Thymus (tissue), 11 donors: ENCODE results near the gene NXN. TPM values are rescaled to one million over a fixed set of nuclear protein-coding genes. Genes with fewer than 3 reads are reported as not detected.

Experiments used
- DNase-seq, 9 donors: peaks; one replicate each; pipeline ENCODE4 v3.0.0-alpha.2; 2013; ENCODE audit warnings: low spot score in 9 of 9, low read depth in 6 of 9, missing footprints in 1 of 9
- H3K27ac ChIP-seq, 2 donors: one replicate each; pipeline ENCODE4 v1.5.1; 2013; ENCODE audit warnings: control low read depth in 1 of 2, low read depth in 1 of 2, low read length in 1 of 2, mild to moderate bottlenecking in 1 of 2, moderate library complexity in 1 of 2
- H3K27me3 ChIP-seq, 2 donors: one replicate each; pipeline ENCODE4 v1.5.1; 2013; ENCODE audit warnings: low read length in 1 of 2; ENCODE audit not compliant: control insufficient read depth in 2 of 2, insufficient read depth in 1 of 2
- H3K36me3 ChIP-seq, 2 donors: one replicate each; pipeline ENCODE4 v1.5.1; 2013; ENCODE audit warnings: low read length in 1 of 2, mild to moderate bottlenecking in 1 of 2, moderate library complexity in 1 of 2; ENCODE audit not compliant: control insufficient read depth in 2 of 2, insufficient read depth in 2 of 2
- H3K4me1 ChIP-seq, 2 donors: one replicate each; pipeline ENCODE4 v1.5.1; 2013; ENCODE audit warnings: low read length in 2 of 2; ENCODE audit not compliant: control insufficient read depth in 2 of 2, insufficient read depth in 2 of 2
- H3K4me3 ChIP-seq, 2 donors: one replicate each; pipeline ENCODE4 v1.5.1; 2013; ENCODE audit warnings: low read length in 2 of 2, control low read depth in 1 of 2, mild to moderate bottlenecking in 1 of 2
- H3K9me3 ChIP-seq, 2 donors: one replicate each; pipeline ENCODE4 v1.5.1; 2013; ENCODE audit warnings: low read length in 1 of 2, mild to moderate bottlenecking in 1 of 2; ENCODE audit not compliant: control insufficient read depth in 2 of 2, insufficient read depth in 1 of 2
- WGBS: extraction: QIAGEN DNeasy Blood & Tissue Kit; methylation state at CpG from one replicate; pipeline ENCODE4 v1.1.7; 2013; 5-methylcytosine and 5-hydroxymethylcytosine counted together
- polyA plus RNA-seq: library from polyadenylated mRNA; stranded (reverse); fragments of 200-250 nt; gene quantifications from one replicate; pipeline ENCODE4 v1.2.3, GENCODE V29; 2013
- total RNA-seq: library from RNA; stranded (reverse); fragments of 120-200 nt; gene quantifications from one replicate; pipeline ENCODE4 v1.2.4, GENCODE V29; 2013
- donor health status: healthy.

The NXN gene
- total and polyA plus RNA-seq, 2 donors = 16.8 to 25.7 TPM

- H3K4me3 ChIP-seq = no peak overlapping the region
- H3K4me1 ChIP-seq = no peaks in the 10 kb centered on the region
- H3K27me3 ChIP-seq = no peaks in the 10 kb centered on the region
- 89% methylated on average over 10 of the region's 10 CpGs for WGBS
- no peak for DNase-seq
- H3K36me3 ChIP-seq = peaks cover 0 to 3% of the 10 kb centered on the region in 2 donors
- no peaks in the 10 kb centered on the region for H3K9me3 ChIP-seq
- no peak overlapping the region for H3K27ac ChIP-seq
These were observed 39.9 kb upstream of the NXN start for GRCh38 chr17:1019451-1019850.

GRCh38 chr17:1018547-1018946 lies 39.0 kb upstream of the NXN start:
- Histone ChIP-seq H3K27me3 (no peaks in the 10 kb centered on the region), H3K27ac (no peak overlapping the region), H3K4me3 (no peak overlapping the region), H3K36me3 (no peaks in the 10 kb centered on the region), H3K4me1 (no peaks in the 10 kb centered on the region), H3K9me3 (no peaks in the 10 kb centered on the region)
- no peak for DNase-seq
- WGBS = 89% methylated on average over 11 of the region's 11 CpGs

GRCh38 chr17:1013729-1014090 lies 34.1 kb upstream of the NXN start:
- no peaks in the 10 kb centered on the region for H3K27me3 ChIP-seq
- H3K4me3 ChIP-seq = no peak overlapping the region
- peaks cover 11 to 34% of the 10 kb centered on the region in 2 donors for H3K36me3 ChIP-seq
- no peak for DNase-seq
- no peak overlapping the region for H3K27ac ChIP-seq
- no peaks in the 10 kb centered on the region for H3K9me3 ChIP-seq
- peaks cover 0 to 4% of the 10 kb centered on the region in 2 donors for H3K4me1 ChIP-seq
- 93% methylated on average over 9 of the region's 9 CpGs for WGBS

- H3K4me1 ChIP-seq = peaks cover 0 to 4% of the 10 kb centered on the region in 2 donors
- DNase-seq = no peak
- H3K36me3 ChIP-seq = peaks cover 11 to 41% of the 10 kb centered on the region in 2 donors
These were observed 33.5 kb upstream of the NXN start for GRCh38 chr17:1012823-1013728.

GRCh38 chr17:1011760-1012735 lies 32.5 kb upstream of the NXN start:
- Histone ChIP-seq H3K36me3 (peaks cover 17 to 45% of the 10 kb centered on the region in 2 donors), H3K4me1 (peaks cover 0 to 4% of the 10 kb centered on the region in 2 donors), H3K27me3 (no peaks in the 10 kb centered on the region), H3K9me3 (no peaks in the 10 kb centered on the region), H3K27ac (no peak overlapping the region), H3K4me3 (no peak overlapping the region)
- DNase-seq = no peak
- 98% methylated on average over 57 of the region's 57 CpGs for WGBS

More at GRCh38 chr17:1012823-1013728, 33.5 kb upstream of the NXN start:
- H3K27me3 ChIP-seq = no peaks in the 10 kb centered on the region
- 94% methylated on average over 30 of the region's 30 CpGs for WGBS
- H3K4me3 ChIP-seq = no peak overlapping the region
- no peaks in the 10 kb centered on the region for H3K9me3 ChIP-seq
- no peak overlapping the region for H3K27ac ChIP-seq

- Histone ChIP-seq H3K27me3 (no peaks in the 10 kb centered on the region), H3K36me3 (peaks cover 18 to 45% of the 10 kb centered on the region in 2 donors), H3K27ac (no peak overlapping the region), H3K4me1 (peaks cover 4 to 9% of the 10 kb centered on the region in 2 donors), H3K9me3 (no peaks in the 10 kb centered on the region), H3K4me3 (no peak overlapping the region)
- no peak for DNase-seq
- 96% methylated on average over 10 of the region's 10 CpGs for WGBS
These were observed 31.6 kb upstream of the NXN start for GRCh38 chr17:1011138-1011537.

GRCh38 chr17:1010586-1010985 lies 31.0 kb upstream of the NXN start:
- H3K27me3 ChIP-seq = no peaks in the 10 kb centered on the region
- peaks cover 18 to 45% of the 10 kb centered on the region in 2 donors for H3K36me3 ChIP-seq
- no peak overlapping the region for H3K27ac ChIP-seq
- H3K9me3 ChIP-seq = no peaks in the 10 kb centered on the region
- H3K4me1 ChIP-seq = peaks cover 10 to 15% of the 10 kb centered on the region in 2 donors
- no peak for DNase-seq
- WGBS = 97% methylated on average over 14 of the region's 14 CpGs
- no peak overlapping the region for H3K4me3 ChIP-seq

GRCh38 chr17:1010086-1010450 lies 30.5 kb upstream of the NXN start:
- Histone ChIP-seq H3K4me3 (no peak overlapping the region), H3K36me3 (peaks cover 18 to 45% of the 10 kb centered on the region in 2 donors), H3K4me1 (peaks cover 15 to 20% of the 10 kb centered on the region in 2 donors), H3K9me3 (no peaks in the 10 kb centered on the region), H3K27ac (no peak overlapping the region), H3K27me3 (no peaks in the 10 kb centered on the region)
- WGBS = 96% methylated on average over 10 of the region's 10 CpGs
- DNase-seq = no peak
